ENCODE data around the gene AIPL1.

GRCh38 chr17:6448473-6448872, 13.6 kb upstream of the AIPL1 start:
- no peak for TF ChIP-seq CTCF (IDR thresholded peaks at IDR 0.05; ENCODE audit: poor library complexity)
- no peak for TF ChIP-seq EZH2 (IDR thresholded peaks at IDR 0.05; ENCODE audit: borderline replicate concordance)
- TF ChIP-seq EZH2phosphoT487 (IDR thresholded peaks at IDR 0.05; ENCODE audit: low read depth, severe bottlenecking, unreplicated experiment) = no peak
